AG08395 (cell line): ENCODE results near the gene GCNT2.
"Not testable (repeated sequence)": the region's sequence is repeated elsewhere in the genome, so short reads cannot be mapped to it uniquely, and the experiment has no call there.

ENCODE experiments used
- DNase-seq: peaks from one replicate; pipeline ENCODE4 v3.0.0; 2012; ENCODE audit warnings: mixed read lengths, low spot score

Gene GCNT2

DNA sequence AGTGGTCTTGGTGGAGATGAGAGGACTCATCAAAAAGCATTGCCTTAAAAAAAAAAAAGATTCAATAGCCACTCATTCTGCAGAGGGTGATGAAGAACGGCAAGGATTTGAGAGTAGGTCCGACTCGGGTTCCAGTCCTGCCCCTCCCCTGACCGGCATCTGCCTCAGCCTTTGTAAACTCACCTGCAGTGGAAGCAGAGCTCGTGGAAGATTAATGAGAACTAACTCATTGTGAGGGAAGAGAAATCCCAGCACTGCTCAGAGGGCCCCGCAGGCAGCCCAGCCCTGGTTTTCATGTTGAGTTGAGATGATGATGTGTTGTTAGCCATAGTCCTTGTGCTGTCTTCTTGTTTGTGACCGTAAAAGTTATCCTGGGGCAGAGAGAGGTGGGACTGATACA lies 59.4 kb downstream of the GCNT2 start:
- no peak for DNase-seq

GRCh38 chr6:10581402-10581801 lies 60.3 kb downstream of the GCNT2 start:
- DNase-seq: not testable (repeated sequence)

GRCh38 chr6:10582774-10583508 lies 61.8 kb downstream of the GCNT2 start:
- no peak for DNase-seq

GRCh38 chr6:10583509-10583901 lies 62.4 kb downstream of the GCNT2 start:
- no peak for DNase-seq

- DNase-seq: no peak
Observed at GRCh38 chr6:10584607-10585006, 63.5 kb downstream of the GCNT2 start.

DNA sequence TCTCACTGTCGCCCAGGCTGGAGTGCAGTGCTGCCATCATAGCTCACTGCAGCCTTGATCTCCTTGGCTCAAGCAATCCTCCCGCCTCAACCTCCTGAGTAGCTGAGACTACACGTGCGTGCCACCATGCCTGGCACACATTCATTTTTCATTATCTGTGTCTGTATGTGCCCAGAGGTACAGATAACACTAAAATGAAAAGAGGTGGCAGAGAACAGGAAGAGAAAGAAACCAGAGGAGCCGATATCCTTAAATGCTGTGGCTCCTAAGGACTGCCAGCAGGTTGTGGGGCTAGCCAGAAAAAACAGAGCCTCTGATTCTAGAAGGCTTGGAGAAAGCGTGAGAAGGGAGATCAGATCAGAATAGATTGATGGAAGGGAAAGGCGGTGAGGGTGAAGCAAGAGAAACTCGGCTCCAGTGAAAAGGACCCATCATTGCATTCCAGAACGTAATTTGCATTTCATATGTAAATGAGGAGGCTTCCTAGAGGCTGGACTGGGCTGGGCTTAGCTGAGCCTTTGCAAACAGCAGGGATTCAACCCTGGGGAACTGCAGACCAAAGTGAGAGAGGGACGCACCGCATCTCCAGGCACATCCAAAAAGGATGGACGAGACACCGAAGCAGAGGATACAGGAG lies 64.2 kb downstream of the GCNT2 start:
- no peak for DNase-seq

GRCh38 chr6:10586302-10586701 lies 65.2 kb downstream of the GCNT2 start:
- no peak for DNase-seq

DNA sequence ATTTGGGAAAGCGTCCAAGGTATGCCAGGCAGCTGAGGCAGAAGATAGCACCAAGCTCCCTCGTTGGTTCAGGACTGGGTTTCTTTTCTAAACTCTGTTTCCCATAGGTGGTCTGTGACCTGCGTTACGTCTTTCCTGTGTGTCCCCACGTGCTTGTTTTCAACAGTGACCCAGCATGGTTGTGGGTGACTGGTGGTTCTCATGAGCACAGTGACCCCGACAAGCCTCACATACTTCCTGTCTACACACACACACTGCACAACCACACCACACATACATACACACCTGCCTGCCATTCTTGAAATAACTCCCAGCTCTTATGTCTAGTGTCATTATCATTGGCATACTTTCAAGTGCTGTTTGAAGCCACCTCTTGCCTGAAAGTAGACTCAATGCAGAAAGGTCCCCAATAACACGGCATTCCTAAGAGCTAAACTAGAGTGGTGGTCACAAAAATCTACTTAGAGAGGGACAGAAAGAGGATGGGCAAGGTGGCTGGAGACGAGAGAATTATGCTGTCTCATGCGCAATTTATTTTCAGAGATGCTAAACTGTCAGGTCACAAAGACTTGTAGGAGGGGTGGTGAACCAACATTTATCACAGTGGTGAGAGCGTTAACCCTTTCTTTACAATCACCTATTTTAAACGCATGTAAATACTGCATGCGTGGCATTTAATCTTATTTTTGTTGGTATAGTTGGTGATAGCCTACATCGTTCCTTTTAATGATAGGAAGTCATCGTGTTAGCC lies 66.7 kb downstream of the GCNT2 start:
- no peak for DNase-seq

DNA sequence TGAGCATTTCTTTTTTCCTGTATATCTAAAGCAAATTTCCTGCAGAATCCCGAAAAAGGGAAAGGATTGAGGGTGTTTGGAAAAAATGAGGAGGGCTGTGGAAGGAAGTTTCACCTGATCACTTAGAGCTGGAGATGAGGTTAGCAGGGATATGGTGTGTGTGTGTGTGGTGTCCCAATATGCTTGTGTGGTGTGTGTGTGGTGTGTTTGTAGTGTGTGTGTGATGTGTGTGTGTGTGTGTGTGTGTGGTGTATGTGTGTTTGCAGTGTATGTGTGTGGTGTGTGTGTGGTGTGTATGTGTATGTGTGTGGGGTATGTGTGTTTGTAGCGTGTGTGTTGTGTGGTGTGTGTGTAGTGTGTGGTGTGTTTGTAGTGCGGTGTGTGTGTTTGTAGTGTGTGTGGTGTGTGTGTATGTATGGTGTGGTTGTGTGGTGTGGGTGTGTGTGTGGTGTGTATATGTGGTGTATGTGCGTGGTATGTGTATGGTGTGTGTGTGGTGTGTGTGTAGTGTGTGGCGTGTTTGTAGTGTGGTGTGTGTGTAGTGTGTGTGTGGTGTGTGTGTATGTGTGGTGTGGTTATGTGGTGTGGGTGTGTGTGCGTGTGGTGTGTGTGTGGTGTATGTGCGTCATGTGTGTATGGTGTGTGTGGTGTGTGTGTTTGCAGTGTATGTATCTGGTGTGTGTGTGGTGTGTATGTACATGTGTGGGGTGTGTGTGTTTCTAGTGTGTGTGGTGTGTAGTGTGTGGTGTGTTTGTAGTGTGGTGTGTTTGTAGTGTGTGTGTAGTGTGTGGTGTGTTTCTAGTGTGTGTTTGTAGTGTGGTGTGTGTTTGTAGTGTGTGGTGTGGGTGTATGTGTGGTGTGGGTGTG lies 67.6 kb downstream of the GCNT2 start:
- no peak for DNase-seq

DNA sequence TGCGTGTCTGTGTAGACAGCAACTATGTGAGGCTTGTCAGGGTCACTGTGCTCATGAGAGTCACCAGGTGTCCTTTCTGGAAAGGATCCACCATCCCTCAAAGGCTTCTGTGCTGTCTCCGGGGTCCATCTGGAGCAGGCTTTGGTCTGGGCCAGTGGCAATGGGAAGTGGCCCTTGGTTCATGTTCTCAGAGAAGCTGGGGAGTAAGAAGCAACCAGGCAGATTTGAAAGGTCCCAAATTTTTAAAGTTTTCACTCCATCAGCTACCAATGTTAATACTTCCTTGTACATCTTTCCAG lies 68.2 kb downstream of the GCNT2 start:
- no peak for DNase-seq

- no peak for DNase-seq
Observed at GRCh38 chr6:10589983-10590382, 68.8 kb downstream of the GCNT2 start.

DNA sequence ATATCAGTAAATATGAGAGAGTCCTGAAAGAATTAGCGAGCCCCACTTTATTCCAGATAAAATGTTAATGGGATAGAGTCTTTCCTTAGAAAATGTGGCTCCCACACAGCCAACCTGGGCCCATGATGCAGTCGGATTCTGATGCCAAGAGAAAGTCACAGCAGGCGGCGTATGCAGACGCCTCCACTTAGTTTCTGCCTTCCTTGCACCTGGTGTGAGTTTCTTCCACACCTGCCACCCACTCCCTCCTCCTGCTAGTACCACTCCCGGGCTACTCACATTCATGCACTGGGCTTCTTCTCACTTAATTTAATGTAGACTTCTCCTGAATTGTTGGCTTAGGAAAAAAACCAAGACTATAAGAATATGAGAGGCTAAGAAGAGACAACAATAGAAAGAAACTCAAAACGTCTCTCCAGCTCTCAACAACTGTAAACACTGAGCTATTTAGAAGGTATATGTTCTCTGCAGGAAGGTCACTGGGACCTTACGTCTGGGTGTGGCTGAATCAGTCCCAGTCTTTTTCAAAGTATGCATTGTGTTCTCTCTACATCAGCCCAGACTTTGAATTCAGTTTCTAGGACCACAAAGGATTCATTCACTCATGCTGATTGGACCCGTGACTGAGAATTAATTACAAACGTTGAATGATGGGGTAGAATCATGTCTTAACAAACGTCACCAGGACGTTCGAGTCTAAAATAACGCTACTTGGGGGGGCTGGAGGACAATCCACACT lies 70.4 kb downstream of the GCNT2 start:
- no peak for DNase-seq

GRCh38 chr6:10595731-10596664 lies 74.8 kb downstream of the GCNT2 start:
- no peak for DNase-seq

DNA sequence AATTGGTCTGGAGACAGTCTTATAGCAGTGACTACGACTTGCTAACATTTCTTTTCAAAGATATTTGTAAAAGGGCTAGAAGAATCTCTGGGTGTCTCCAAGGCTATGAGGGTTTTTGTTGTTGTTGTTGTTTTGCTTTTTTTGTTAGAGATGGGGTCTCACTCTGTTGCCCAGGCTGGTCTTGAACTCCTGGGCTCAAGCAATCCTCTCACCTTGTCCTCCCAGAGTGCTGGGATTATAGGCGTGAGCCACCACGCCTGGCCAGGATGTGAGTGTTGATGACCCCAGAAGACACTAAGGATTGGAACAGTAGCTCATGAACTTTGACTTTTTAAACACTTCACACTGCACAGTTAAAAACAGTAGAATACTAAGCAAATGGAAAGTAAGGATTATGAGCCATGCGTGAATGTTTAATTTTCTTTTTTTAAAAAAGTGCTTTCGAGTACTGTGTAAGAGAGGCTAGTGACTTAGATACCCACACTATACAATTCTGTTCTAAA lies 76.4 kb downstream of the GCNT2 start:
- DNase-seq: no peak

DNA sequence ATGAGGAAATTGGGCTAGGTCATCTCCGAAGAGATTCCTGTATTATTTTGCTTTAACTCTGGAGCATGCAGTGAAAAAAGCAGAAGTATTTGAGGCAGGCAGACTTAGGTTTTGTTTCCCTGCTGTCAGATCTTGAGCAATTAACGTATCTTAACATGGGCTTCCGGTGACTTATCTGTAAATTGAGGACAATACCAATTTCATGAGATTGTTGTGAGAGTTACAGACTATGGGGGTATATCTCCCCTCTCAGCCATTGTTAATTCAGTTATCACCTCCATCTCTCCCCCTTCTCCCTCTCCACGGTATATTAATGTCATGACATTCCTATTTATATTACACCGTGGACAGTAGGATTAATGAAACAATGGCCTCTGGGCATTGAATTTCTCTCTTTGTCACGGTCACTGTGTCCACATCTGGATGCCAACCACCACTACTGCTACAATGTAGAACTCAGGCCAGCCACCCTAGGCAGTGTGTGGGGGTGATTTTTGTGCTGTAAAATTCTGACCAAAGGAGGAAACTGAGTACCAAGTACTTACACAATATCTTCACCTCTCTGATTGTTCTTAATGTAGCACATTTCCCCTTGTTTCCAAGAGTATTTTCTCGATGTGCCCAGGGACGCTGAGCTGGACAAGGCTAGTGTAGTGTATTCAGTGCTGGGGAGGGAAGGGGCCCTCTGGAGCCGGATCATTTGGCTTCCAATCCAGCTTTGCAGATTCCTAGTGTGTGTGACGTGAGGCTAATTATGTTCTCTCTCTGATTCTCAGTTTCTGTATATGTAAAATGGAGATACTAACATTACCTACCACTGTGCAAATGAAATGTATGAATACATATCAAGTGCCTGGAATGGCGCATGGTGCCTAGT lies 77.2 kb downstream of the GCNT2 start:
- DNase-seq: no peak

DNA sequence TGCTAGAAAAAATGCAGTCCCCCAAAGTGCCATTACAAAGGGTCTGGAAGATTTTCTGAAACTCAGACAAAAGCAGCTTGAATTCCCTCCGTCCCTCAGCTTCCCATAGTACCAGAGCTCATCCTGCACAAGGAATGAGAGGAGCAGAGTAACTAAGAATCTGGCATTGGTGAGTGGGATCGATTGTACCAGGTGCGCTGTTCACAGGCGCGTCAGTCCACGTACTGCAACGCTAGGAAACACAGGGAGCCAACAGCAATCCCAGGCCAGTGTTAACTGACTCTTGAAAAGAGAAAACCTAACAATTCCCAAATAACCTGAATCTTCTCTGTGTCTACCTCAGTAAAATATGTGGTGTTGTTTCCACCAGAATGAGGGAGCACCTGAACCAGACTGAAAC lies 77.9 kb downstream of the GCNT2 start:
- DNase-seq: no peak

DNA sequence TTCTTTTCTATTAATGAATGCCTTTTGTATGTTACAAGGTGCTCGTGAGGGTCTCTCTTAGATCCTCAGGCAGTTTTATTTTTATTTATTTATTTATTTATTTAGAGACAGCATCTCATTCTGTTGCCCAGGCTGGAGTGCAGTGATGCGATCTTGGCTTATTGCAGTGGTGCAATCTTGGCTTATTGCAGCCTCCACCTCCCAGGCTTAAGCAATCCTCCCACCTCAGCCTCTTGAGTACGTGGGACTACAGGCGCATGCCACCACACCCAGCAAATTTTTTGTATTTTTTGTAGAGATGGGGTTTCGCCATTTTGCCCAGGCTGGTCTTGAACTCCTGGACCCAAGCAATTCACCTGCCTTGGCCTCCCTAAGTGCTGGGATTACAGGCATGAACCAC lies 79.5 kb downstream of the GCNT2 start:
- not testable (repeated sequence) for DNase-seq

GRCh38 chr6:10603219-10603618 lies 82.1 kb downstream of the GCNT2 start:
- DNase-seq: no peak

GRCh38 chr6:10609038-10609437 lies 87.9 kb downstream of the GCNT2 start:
- no peak for DNase-seq
